WTC11 (cell line): Measurements from ENCODE around the gene PRSS48. TPM values are rescaled to one million over a fixed set of nuclear protein-coding genes. Genes with fewer than 3 reads are reported as not detected.

ENCODE experiments used
- ATAC-seq: fragments of 200-7000 bp; cut with Tn5 transposase; 2 replicates; pipeline ENCODE4 v1.10.0; 2021; ENCODE audit warnings: mild to moderate bottlenecking, moderate library complexity
- CTCF ChIA-PET: fragments of 300-600 bp; sonication (Branson Sonifier 250); formaldehyde crosslinking; loops from one replicate; lab custom pipeline; 2021; ENCODE audit warnings: antibody characterized with exemption; lab: Charles Lee
- POLR2A ChIA-PET: fragments of 350-600 bp; sonication (Branson Sonifier 250); formaldehyde crosslinking; loops from one replicate; lab custom pipeline; 2021; ENCODE audit warnings: antibody characterized with exemption; lab: Charles Lee
- DNase-seq: peaks from one replicate; pipeline ENCODE4 v3.0.0; 2021; ENCODE audit warnings: low spot score
- H3K27ac Mint-ChIP-seq: 2 replicates; pipeline ENCODE4 v1.8.0; 2021; ENCODE audit warnings: mixed read lengths
- H3K27me3 Mint-ChIP-seq: 2 replicates; pipeline ENCODE4 v1.8.0; 2021; ENCODE audit warnings: low read depth, mild to moderate bottlenecking, moderate library complexity, mixed read lengths
- H3K36me3 Mint-ChIP-seq: 2 replicates; pipeline ENCODE4 v1.8.0; 2021; ENCODE audit warnings: mixed read lengths
- H3K4me1 Mint-ChIP-seq: 2 replicates; pipeline ENCODE4 v1.8.0; 2022; ENCODE audit warnings: mixed read lengths
- H3K4me3 Mint-ChIP-seq: 2 replicates; pipeline ENCODE4 v1.8.0; 2021; ENCODE audit warnings: mild to moderate bottlenecking, moderate library complexity, mixed read lengths
- H3K9me3 Mint-ChIP-seq: 2 replicates; pipeline ENCODE4 v1.8.0; 2021; ENCODE audit warnings: mixed read lengths
- CBFB ChIP-seq: sonication (generic); formaldehyde crosslinking; IDR thresholded peaks from 2 replicates; pipeline ENCODE4 v1.8.1; 2022; ENCODE audit warnings: mild to moderate bottlenecking, low read depth, missing genetic modification reagents
- CREB1 ChIP-seq: sonication (generic); formaldehyde crosslinking; IDR thresholded peaks from 2 replicates; pipeline ENCODE4 v1.8.0; 2023; ENCODE audit warnings: mild to moderate bottlenecking, missing genetic modification reagents
- CREM ChIP-seq: sonication (generic); formaldehyde crosslinking; IDR thresholded peaks from 2 replicates; pipeline ENCODE4 v1.8.1; 2022; ENCODE audit warnings: mild to moderate bottlenecking, missing genetic modification reagents, moderate library complexity
- ETV6 ChIP-seq: sonication (generic); formaldehyde crosslinking; IDR thresholded peaks from 2 replicates; pipeline ENCODE4 v1.8.1; 2022; ENCODE audit warnings: mild to moderate bottlenecking, missing genetic modification reagents
- FOXP1 ChIP-seq: sonication (generic); formaldehyde crosslinking; IDR thresholded peaks from 2 replicates; pipeline ENCODE4 v1.8.0; 2022; ENCODE audit warnings: missing genetic modification reagents, mild to moderate bottlenecking, moderate library complexity, borderline replicate concordance
- GABPB1 ChIP-seq: sonication (generic); formaldehyde crosslinking; IDR thresholded peaks from 2 replicates; pipeline ENCODE4 v1.8.1; 2023; ENCODE audit warnings: mild to moderate bottlenecking, missing genetic modification reagents
- KAT7 ChIP-seq: sonication (generic); formaldehyde crosslinking; IDR thresholded peaks from 2 replicates; pipeline ENCODE4 v1.8.1; 2023; ENCODE audit warnings: missing genetic modification reagents, mild to moderate bottlenecking, borderline replicate concordance
- NFE2L1 ChIP-seq: sonication (generic); formaldehyde crosslinking; IDR thresholded peaks from 2 replicates; pipeline ENCODE4 v1.8.1; 2023; ENCODE audit warnings: missing genetic modification reagents
- NR1H2 ChIP-seq: sonication (generic); formaldehyde crosslinking; IDR thresholded peaks from 2 replicates; pipeline ENCODE4 v1.9.0; 2021; ENCODE audit warnings: mild to moderate bottlenecking, moderate library complexity, missing genetic modification reagents
- RELA ChIP-seq: sonication (generic); formaldehyde crosslinking; IDR thresholded peaks from 2 replicates; pipeline ENCODE4 v1.8.1; 2022; ENCODE audit warnings: missing genetic modification reagents, mild to moderate bottlenecking, borderline replicate concordance
- RORB ChIP-seq: fragments of 250-450 bp; sonication (Bioruptor Pico); IDR thresholded peaks from 2 replicates; pipeline ENCODE4 v1.9.0; 2021; ENCODE audit warnings: mild to moderate bottlenecking
- TEAD4 ChIP-seq: sonication (generic); formaldehyde crosslinking; IDR thresholded peaks from 2 replicates; pipeline ENCODE4 v1.8.0; 2022; ENCODE audit warnings: mild to moderate bottlenecking, missing genetic modification reagents
- ZBTB21 ChIP-seq: sonication (generic); formaldehyde crosslinking; IDR thresholded peaks from 2 replicates; pipeline ENCODE4 v1.8.1; 2023; ENCODE audit warnings: mild to moderate bottlenecking, missing genetic modification reagents, borderline replicate concordance
- ZNF121 ChIP-seq: sonication (generic); formaldehyde crosslinking; IDR thresholded peaks from 2 replicates; pipeline ENCODE4 v1.8.0; 2023; ENCODE audit warnings: missing genetic modification reagents
- total RNA-seq: library from RNA; stranded (reverse); gene quantifications from 3 replicates; pipeline ENCODE4 v1.2.3, GENCODE V29; 2021
- TF ChIP-seq, protein P1 (sequence below): sonication (generic); formaldehyde crosslinking; IDR thresholded peaks from 2 replicates; pipeline ENCODE4 v1.8.1; 2022; ENCODE audit warnings: missing genetic modification reagents, borderline replicate concordance
- TF ChIP-seq, protein P2 (sequence below): fragments of 250-450 bp; sonication (Bioruptor Pico); IDR thresholded peaks from 2 replicates; pipeline ENCODE4 v1.9.0; 2021; ENCODE audit warnings: mild to moderate bottlenecking
- TF ChIP-seq, protein P3 (sequence below): fragments of 200-600 bp; IDR thresholded peaks from 2 replicates; pipeline ENCODE4 v1.8.0; 2022; ENCODE audit warnings: antibody characterized with exemption
- TF ChIP-seq, protein P4 (sequence below): fragments of 250-450 bp; sonication (Bioruptor Pico); IDR thresholded peaks from 2 replicates; pipeline ENCODE4 v1.9.0; 2021; ENCODE audit warnings: mild to moderate bottlenecking, borderline replicate concordance

PRSS48 gene
- total RNA-seq, 1 experiment from 2014 or later: not detected

DNA sequence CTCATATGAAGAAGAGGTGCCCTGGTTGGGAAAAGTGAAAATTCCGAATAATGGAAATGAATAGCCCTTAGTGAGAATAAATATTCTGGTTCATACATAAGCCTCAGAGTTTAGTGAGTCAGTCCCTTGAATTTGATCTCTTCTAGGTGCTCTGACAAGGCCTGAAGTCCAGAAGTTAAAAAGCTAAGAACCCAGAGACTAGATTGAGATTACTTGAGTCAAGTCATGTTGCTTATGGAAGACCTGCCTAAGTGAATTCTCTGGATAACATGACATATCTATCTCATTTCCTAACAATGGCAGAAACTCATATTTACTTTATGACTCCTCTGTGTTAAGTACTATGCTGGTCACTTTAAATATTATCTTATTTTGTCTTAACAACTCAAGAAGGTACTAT lies 10.5 kb upstream of the PRSS48 start:
- ChIA-PET POLR2A (no interaction called here), CTCF (interaction anchor here (2.6 kb wide), 1 partner anchor 10 kb away, joined by 19 read pairs; the partner anchor contains the start of gene PRSS48)
- peaks cover 5% of the 10 kb centered on the region; the same call in 1 of the 2 replicates for H3K9me3 Mint-ChIP-seq
- no peak overlapping the region for H3K4me3 Mint-ChIP-seq
- no peak for DNase-seq
- ATAC-seq: no peak
- no peaks in the 10 kb centered on the region for H3K27me3 Mint-ChIP-seq
- TF ChIP-seq ZBTB21 (no peak), ETV6 (CRISPR knock-in tag) (no peak), FOXP1 (CRISPR knock-in tag) (no peak), RELA (CRISPR knock-in tag) (no peak), RORB (CRISPR knock-in tag) (no peak), CREB1 (CRISPR knock-in tag) (no peak), TEAD4 (CRISPR knock-in tag) (no peak), NFE2L1 (CRISPR knock-in tag) (no peak), CBFB (CRISPR knock-in tag) (no peak), NR1H2 (CRISPR knock-in tag) (no peak), ZNF121 (CRISPR knock-in tag) (no peak), CREM (no peak), KAT7 (CRISPR knock-in tag) (no peak)
- TF ChIP-seq, protein P1, sequence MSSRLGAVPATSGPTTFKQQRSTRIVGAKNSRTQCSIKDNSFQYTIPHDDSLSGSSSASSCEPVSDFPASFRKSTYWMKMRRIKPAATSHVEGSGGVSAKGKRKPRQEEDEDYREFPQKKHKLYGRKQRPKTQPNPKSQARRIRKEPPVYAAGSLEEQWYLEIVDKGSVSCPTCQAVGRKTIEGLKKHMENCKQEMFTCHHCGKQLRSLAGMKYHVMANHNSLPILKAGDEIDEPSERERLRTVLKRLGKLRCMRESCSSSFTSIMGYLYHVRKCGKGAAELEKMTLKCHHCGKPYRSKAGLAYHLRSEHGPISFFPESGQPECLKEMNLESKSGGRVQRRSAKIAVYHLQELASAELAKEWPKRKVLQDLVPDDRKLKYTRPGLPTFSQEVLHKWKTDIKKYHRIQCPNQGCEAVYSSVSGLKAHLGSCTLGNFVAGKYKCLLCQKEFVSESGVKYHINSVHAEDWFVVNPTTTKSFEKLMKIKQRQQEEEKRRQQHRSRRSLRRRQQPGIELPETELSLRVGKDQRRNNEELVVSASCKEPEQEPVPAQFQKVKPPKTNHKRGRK (CRISPR knock-in tag): no peak
- TF ChIP-seq, protein P2, sequence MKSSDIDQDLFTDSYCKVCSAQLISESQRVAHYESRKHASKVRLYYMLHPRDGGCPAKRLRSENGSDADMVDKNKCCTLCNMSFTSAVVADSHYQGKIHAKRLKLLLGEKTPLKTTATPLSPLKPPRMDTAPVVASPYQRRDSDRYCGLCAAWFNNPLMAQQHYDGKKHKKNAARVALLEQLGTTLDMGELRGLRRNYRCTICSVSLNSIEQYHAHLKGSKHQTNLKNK (CRISPR knock-in tag): no peak
- TF ChIP-seq, protein P3, sequence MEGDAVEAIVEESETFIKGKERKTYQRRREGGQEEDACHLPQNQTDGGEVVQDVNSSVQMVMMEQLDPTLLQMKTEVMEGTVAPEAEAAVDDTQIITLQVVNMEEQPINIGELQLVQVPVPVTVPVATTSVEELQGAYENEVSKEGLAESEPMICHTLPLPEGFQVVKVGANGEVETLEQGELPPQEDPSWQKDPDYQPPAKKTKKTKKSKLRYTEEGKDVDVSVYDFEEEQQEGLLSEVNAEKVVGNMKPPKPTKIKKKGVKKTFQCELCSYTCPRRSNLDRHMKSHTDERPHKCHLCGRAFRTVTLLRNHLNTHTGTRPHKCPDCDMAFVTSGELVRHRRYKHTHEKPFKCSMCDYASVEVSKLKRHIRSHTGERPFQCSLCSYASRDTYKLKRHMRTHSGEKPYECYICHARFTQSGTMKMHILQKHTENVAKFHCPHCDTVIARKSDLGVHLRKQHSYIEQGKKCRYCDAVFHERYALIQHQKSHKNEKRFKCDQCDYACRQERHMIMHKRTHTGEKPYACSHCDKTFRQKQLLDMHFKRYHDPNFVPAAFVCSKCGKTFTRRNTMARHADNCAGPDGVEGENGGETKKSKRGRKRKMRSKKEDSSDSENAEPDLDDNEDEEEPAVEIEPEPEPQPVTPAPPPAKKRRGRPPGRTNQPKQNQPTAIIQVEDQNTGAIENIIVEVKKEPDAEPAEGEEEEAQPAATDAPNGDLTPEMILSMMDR: no peak
- H3K27ac Mint-ChIP-seq: no peak overlapping the region
- H3K4me1 Mint-ChIP-seq: no peaks in the 10 kb centered on the region
- H3K36me3 Mint-ChIP-seq: peaks cover 12% of the 10 kb centered on the region

DNA sequence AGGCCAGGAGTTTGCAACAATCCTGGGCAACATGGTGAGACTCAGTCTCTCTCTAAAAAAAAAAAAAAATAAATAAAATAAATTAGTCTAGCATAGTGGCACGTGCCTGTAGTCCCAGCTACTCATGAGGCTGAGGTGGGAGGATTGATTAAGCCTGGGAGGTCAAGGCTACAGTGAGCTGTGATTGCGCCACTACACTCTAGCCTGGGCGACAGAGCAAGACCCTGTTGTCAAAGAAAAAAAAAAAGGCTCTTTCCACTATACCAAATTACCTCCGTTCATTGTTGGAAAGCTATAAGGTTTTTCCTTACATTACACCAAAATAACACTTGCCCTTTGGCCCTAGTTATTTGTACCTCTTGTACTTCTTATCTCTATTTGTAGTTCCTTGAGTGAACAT lies 9.9 kb upstream of the PRSS48 start:
- H3K4me1 Mint-ChIP-seq: no peaks in the 10 kb centered on the region
- TF ChIP-seq GABPB1 (CRISPR knock-in tag) (peak; percentile 26; the same call in 1 of the 2 replicates), ZNF121 (CRISPR knock-in tag) (0 out of 2 replicates have a peak, but pooled peaks have one; percentile 28), NFE2L1 (CRISPR knock-in tag) (no peak)
- TF ChIP-seq, protein P4, sequence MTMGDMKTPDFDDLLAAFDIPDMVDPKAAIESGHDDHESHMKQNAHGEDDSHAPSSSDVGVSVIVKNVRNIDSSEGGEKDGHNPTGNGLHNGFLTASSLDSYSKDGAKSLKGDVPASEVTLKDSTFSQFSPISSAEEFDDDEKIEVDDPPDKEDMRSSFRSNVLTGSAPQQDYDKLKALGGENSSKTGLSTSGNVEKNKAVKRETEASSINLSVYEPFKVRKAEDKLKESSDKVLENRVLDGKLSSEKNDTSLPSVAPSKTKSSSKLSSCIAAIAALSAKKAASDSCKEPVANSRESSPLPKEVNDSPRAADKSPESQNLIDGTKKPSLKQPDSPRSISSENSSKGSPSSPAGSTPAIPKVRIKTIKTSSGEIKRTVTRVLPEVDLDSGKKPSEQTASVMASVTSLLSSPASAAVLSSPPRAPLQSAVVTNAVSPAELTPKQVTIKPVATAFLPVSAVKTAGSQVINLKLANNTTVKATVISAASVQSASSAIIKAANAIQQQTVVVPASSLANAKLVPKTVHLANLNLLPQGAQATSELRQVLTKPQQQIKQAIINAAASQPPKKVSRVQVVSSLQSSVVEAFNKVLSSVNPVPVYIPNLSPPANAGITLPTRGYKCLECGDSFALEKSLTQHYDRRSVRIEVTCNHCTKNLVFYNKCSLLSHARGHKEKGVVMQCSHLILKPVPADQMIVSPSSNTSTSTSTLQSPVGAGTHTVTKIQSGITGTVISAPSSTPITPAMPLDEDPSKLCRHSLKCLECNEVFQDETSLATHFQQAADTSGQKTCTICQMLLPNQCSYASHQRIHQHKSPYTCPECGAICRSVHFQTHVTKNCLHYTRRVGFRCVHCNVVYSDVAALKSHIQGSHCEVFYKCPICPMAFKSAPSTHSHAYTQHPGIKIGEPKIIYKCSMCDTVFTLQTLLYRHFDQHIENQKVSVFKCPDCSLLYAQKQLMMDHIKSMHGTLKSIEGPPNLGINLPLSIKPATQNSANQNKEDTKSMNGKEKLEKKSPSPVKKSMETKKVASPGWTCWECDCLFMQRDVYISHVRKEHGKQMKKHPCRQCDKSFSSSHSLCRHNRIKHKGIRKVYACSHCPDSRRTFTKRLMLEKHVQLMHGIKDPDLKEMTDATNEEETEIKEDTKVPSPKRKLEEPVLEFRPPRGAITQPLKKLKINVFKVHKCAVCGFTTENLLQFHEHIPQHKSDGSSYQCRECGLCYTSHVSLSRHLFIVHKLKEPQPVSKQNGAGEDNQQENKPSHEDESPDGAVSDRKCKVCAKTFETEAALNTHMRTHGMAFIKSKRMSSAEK: no peak
- H3K36me3 Mint-ChIP-seq: peaks cover 12% of the 10 kb centered on the region
- no peaks in the 10 kb centered on the region for H3K27me3 Mint-ChIP-seq
- ChIA-PET CTCF (interaction anchor here (0.6 to 2.6 kb wide), 2 partner anchors 9 to 19 kb away, joined by 3 to 19 read pairs; partner anchors contain the start of gene PRSS48), POLR2A (no interaction called here)
- peaks cover 5% of the 10 kb centered on the region; the same call in 1 of the 2 replicates for H3K9me3 Mint-ChIP-seq
- no peak for ATAC-seq
- no peak overlapping the region for H3K4me3 Mint-ChIP-seq
- no peak for DNase-seq
- H3K27ac Mint-ChIP-seq: no peak overlapping the region; the same call in 1 of the 2 replicates
